ENCODE data around the gene EPB41L3.

- TF ChIP-seq CTCF (IDR thresholded peaks at IDR 0.05; ENCODE audit: low read depth, low read length) (no peak), EZH2phosphoT487 (IDR thresholded peaks at IDR 0.05; ENCODE audit: low read depth) (no peak)
Measured at GRCh38 chr18:5398269-5398668, 145.5 kb downstream of the EPB41L3 start.

All from OCI-LY3 (cell line).